Measurements from ENCODE around the gene PPP4R3B. TPM values are rescaled to one million over a fixed set of nuclear protein-coding genes. Genes with fewer than 3 reads are reported as not detected.

The PPP4R3B gene
- total and polyA plus RNA-seq, 3 experiments from 2014 or later, result 83.0 to 94.0 (median 87.4) TPM

DNA sequence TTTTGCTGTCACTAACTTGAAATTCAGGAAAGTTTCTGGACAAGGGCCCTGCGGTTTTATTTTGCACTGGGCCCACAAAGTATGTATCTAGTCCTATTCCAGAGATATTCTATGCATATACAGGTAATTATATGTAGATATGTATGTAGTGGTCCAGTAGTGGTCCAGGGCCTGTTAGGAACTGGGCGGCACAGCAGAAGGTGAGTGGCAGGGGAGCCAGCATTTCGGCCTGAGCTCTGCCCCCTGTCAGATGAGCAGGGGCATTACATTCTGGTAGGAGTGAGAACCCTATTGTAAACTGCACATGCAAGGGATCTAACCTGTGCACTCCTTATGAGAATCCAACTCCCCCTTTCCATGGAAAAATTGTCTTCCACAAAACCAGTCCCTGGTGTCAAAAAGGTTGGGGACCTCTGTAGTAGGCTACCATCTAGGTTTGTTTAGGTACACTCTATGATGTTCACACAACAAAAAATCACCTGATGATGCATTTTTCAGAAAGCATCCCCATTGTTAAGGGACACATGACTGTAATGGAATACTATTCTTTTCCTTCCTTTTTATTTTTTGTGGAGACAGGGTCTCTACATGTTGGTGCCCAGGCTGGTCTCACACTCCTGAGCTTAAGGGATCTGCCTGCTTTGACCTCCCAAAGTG, 2.8 kb upstream of the PPP4R3B start:
- no peaks in the 10 kb centered on the region for H3K9me3 ChIP-seq (ENCODE audit: low read length)
- H3K27me3 Mint-ChIP-seq, result no peaks in the 10 kb centered on the region
- no peaks in the 10 kb centered on the region for H3K9me3 Mint-ChIP-seq
- no peak for DNase-seq
- peak overlapping the region in 6 of 8 donors; percentile 28 to 89 (median 78) for H3K27ac Mint-ChIP-seq
- no peak overlapping the region for H3K27ac ChIP-seq (ENCODE audit: low read depth, low read length)
- H3K4me3 ChIP-seq (ENCODE audit: low read length), result peak overlapping the region; percentile 29
- peaks cover 62% of the 10 kb centered on the region for H3K4me1 ChIP-seq (ENCODE audit: insufficient read depth, low read length)
- no peaks in the 10 kb centered on the region for H3K36me3 ChIP-seq (ENCODE audit: insufficient read depth, low read length)
- peak overlapping the region in 2 of 7 donors; percentile 64 to 87 for H3K4me3 Mint-ChIP-seq
- H3K4me1 Mint-ChIP-seq, result peaks cover 20 to 45% (median 39%) of the 10 kb centered on the region in 3 donors
- CTCF ChIA-PET, result no interaction called here
- no peaks in the 10 kb centered on the region for H3K27me3 ChIP-seq (ENCODE audit: insufficient read depth, low read length, poor library complexity, severe bottlenecking)
- H3K36me3 Mint-ChIP-seq, result peaks cover 0 to 23% (median 9%) of the 10 kb centered on the region in 3 donors
- POLR2A ChIA-PET, result no interaction called here

DNA sequence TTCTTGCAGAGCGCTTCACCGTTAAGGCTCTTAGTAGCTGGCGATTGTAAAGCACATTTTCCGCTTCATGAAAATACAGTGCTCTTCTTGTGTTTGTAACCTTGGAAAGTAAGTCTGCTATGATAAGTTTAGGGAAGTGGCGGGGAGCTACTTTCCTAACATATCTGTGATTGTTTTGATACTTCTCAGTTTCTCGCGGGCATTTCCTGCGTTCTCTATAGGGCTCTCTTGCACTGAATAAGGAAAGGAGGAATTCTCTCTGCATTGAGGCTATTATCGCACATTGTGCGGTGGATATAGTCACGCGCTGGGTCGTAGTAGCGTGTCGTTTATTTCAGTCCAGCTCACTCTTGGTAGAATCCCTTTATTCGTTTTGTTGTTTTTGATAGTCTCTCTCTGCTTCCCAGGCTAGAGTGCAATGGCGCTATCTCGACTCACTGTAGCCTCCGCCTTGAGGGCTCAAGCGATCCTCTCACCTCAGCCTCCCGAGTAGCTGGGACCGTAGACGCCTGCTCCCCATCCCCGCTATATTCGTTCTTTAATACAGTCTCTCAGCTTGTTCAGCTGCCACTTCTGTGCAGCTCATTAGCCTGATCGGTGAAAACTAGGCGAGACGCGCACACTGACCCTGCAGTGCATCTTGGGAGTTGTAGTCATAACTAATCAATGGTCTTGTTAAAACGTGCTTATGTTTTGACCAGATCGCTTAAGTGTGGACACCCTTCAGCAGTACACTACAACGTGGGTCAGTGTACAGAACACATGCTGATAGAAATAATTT, 1.0 kb upstream of the PPP4R3B start:
- no peaks in the 10 kb centered on the region for H3K9me3 Mint-ChIP-seq
- POLR2A ChIA-PET, result interaction anchor here (0.5 to 2.6 kb wide), 9 partner anchors 15 to 1625 kb away, joined by 3 to 41 read pairs (median 4); partner anchors contain the start of genes ACYP2, CCDC88A, CFAP36 and CLHC1
- H3K27ac ChIP-seq (ENCODE audit: low read depth, low read length), result peak overlapping the region; percentile 99
- H3K27me3 ChIP-seq (ENCODE audit: insufficient read depth, low read length, poor library complexity, severe bottlenecking), result no peaks in the 10 kb centered on the region
- peaks cover 74% of the 10 kb centered on the region for H3K4me1 ChIP-seq (ENCODE audit: insufficient read depth, low read length)
- no peak overlapping the region for H3K4me3 Mint-ChIP-seq
- CTCF ChIA-PET, result interaction anchor here (0.7 to 1.8 kb wide), 4 partner anchors 17 to 395 kb away, joined by 3 to 10 read pairs (median 3); partner anchors contain the start of gene CFAP36
- peaks cover 0 to 37% (median 11%) of the 10 kb centered on the region in 3 donors for H3K36me3 Mint-ChIP-seq
- peaks cover 29 to 46% (median 38%) of the 10 kb centered on the region in 3 donors for H3K4me1 Mint-ChIP-seq
- peak; percentile 29 to 65 (median 36) for DNase-seq
- no peaks in the 10 kb centered on the region for H3K27me3 Mint-ChIP-seq
- peak overlapping the region; percentile 96 for H3K4me3 ChIP-seq (ENCODE audit: low read length)
- no peaks in the 10 kb centered on the region for H3K36me3 ChIP-seq (ENCODE audit: insufficient read depth, low read length)
- no peaks in the 10 kb centered on the region for H3K9me3 ChIP-seq (ENCODE audit: low read length)
- H3K27ac Mint-ChIP-seq, result no peak overlapping the region

DNA sequence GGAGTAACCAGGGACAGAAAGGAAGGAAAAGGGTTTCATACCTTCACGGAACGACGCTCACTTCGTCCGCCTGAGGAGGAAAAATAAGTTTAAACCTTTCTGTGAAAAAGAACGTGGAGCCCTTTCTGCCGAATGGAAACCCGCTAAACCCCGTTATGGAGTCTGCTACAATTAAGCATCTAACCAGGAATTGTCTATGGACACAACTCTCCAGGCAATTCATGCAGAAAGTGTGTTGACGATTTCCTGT, 528 bp upstream of the PPP4R3B start:
- H3K4me3 ChIP-seq (ENCODE audit: low read length), result peak overlapping the region; percentile 96
- CTCF ChIA-PET, result interaction anchor here (0.7 to 1.8 kb wide), 4 partner anchors 17 to 395 kb away, joined by 3 to 10 read pairs (median 3); partner anchors contain the start of gene CFAP36
- H3K4me1 ChIP-seq (ENCODE audit: insufficient read depth, low read length), result peaks cover 69% of the 10 kb centered on the region
- H3K36me3 ChIP-seq (ENCODE audit: insufficient read depth, low read length), result no peaks in the 10 kb centered on the region
- peak overlapping the region; percentile 99 for H3K27ac ChIP-seq (ENCODE audit: low read depth, low read length)
- H3K4me3 Mint-ChIP-seq, result no peak overlapping the region
- H3K36me3 Mint-ChIP-seq, result peaks cover 3 to 41% (median 11%) of the 10 kb centered on the region in 3 donors
- no peak for DNase-seq
- no peaks in the 10 kb centered on the region for H3K27me3 Mint-ChIP-seq
- no peaks in the 10 kb centered on the region for H3K9me3 Mint-ChIP-seq
- POLR2A ChIA-PET, result interaction anchor here (0.5 to 2.6 kb wide), 9 partner anchors 14 to 1624 kb away, joined by 3 to 41 read pairs (median 4); partner anchors contain the start of genes ACYP2, CCDC88A, CFAP36 and CLHC1
- peaks cover 34 to 46% (median 36%) of the 10 kb centered on the region in 3 donors for H3K4me1 Mint-ChIP-seq
- H3K27me3 ChIP-seq (ENCODE audit: insufficient read depth, low read length, poor library complexity, severe bottlenecking), result no peaks in the 10 kb centered on the region
- H3K27ac Mint-ChIP-seq, result no peak overlapping the region
- no peaks in the 10 kb centered on the region for H3K9me3 ChIP-seq (ENCODE audit: low read length)

DNA sequence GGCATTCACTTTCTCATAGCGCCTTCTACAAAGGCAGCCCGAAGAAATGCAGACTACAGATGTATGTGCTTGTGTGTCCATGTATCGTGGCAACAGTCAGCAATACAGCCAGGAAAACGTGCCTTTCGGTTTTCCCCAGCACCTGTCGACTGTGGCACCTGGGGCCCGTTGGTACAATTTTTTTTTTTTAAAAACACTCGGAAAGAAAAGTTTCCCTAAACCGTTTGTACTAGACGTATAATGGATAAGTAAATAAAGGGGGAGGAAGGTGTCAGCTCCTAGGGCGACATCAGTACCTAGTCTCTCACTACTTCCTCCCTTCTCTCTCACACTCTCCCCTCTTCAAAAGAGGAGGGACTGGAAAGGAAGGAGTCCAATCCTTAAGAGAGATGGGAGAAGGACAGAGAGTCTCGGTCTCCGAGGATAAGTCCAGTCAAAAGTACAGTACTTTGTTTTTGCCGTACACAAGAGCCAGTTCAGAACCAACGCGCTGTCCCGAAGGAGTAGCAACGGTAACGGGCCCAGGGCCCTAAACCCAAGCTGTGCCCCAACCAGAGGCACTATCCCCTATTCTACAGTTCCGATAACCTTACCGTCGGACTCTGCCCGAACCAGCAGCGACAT, 759 bp downstream of the PPP4R3B start:
- Histone ChIP-seq H3K27me3 (ENCODE audit: insufficient read depth, low read length, poor library complexity, severe bottlenecking) (no peaks in the 10 kb centered on the region), H3K36me3 (ENCODE audit: insufficient read depth, low read length) (peaks cover 4% of the 10 kb centered on the region), H3K27ac (ENCODE audit: low read depth, low read length) (peak overlapping the region; percentile 99), H3K9me3 (ENCODE audit: low read length) (no peaks in the 10 kb centered on the region), H3K4me1 (ENCODE audit: insufficient read depth, low read length) (peaks cover 57% of the 10 kb centered on the region), H3K4me3 (ENCODE audit: low read length) (peak overlapping the region; percentile 97)
- POLR2A ChIA-PET, result interaction anchor here (0.6 to 2.6 kb wide), 5 partner anchors 67 to 394 kb away, joined by 3 to 41 read pairs (median 5); partner anchors contain the start of genes CFAP36, CLHC1 and RPS27A
- Mint-ChIP-seq H3K27ac (no peak overlapping the region), H3K36me3 (peaks cover 4 to 46% (median 7%) of the 10 kb centered on the region in 3 donors), H3K4me1 (peaks cover 25 to 39% (median 38%) of the 10 kb centered on the region in 3 donors), H3K27me3 (no peaks in the 10 kb centered on the region), H3K9me3 (no peaks in the 10 kb centered on the region), H3K4me3 (no peak overlapping the region)
- peak; percentile 19 to 70 (median 53) for DNase-seq
- CTCF ChIA-PET, result interaction anchor here (0.7 kb wide), 1 partner anchor 12 kb away, joined by 3 read pairs; no protein-coding TSS in a partner anchor

- CTCF ChIA-PET, result no interaction called here
- peaks cover 4 to 60% (median 5%) of the 10 kb centered on the region in 3 donors for H3K36me3 Mint-ChIP-seq
- H3K27me3 Mint-ChIP-seq, result no peaks in the 10 kb centered on the region
- H3K4me3 Mint-ChIP-seq, result peak overlapping the region in 1 of 7 donors; percentile 36
- no peak overlapping the region for H3K27ac ChIP-seq (ENCODE audit: low read depth, low read length)
- peaks cover 15% of the 10 kb centered on the region for H3K36me3 ChIP-seq (ENCODE audit: insufficient read depth, low read length)
- no peaks in the 10 kb centered on the region for H3K9me3 Mint-ChIP-seq
- no peak for DNase-seq
- no peaks in the 10 kb centered on the region for H3K27me3 ChIP-seq (ENCODE audit: insufficient read depth, low read length, poor library complexity, severe bottlenecking)
- POLR2A ChIA-PET, result no interaction called here
- no peaks in the 10 kb centered on the region for H3K9me3 ChIP-seq (ENCODE audit: low read length)
- H3K27ac Mint-ChIP-seq, result peak overlapping the region in 2 of 8 donors; percentile 47 to 49
- no peak overlapping the region for H3K4me3 ChIP-seq (ENCODE audit: low read length)
- peaks cover 63% of the 10 kb centered on the region for H3K4me1 ChIP-seq (ENCODE audit: insufficient read depth, low read length)
- peaks cover 62 to 83% (median 82%) of the 10 kb centered on the region in 3 donors for H3K4me1 Mint-ChIP-seq
These were observed 5.4 kb downstream of the PPP4R3B start for GRCh38 chr2:55611997-55612396.

- no peaks in the 10 kb centered on the region for H3K9me3 ChIP-seq (ENCODE audit: low read length)
- H3K36me3 ChIP-seq (ENCODE audit: insufficient read depth, low read length), result peaks cover 15% of the 10 kb centered on the region
- H3K9me3 Mint-ChIP-seq, result no peaks in the 10 kb centered on the region
- H3K27me3 ChIP-seq (ENCODE audit: insufficient read depth, low read length, poor library complexity, severe bottlenecking), result no peaks in the 10 kb centered on the region
- peak overlapping the region; percentile 49 to 89 (median 60) for H3K27ac Mint-ChIP-seq
- no peaks in the 10 kb centered on the region for H3K27me3 Mint-ChIP-seq
- POLR2A ChIA-PET, result no interaction called here
- H3K36me3 Mint-ChIP-seq, result peaks cover 4 to 64% (median 5%) of the 10 kb centered on the region in 3 donors
- no peak overlapping the region for H3K4me3 ChIP-seq (ENCODE audit: low read length)
- no peak for DNase-seq
- no peak overlapping the region for H3K27ac ChIP-seq (ENCODE audit: low read depth, low read length)
- peaks cover 65% of the 10 kb centered on the region for H3K4me1 ChIP-seq (ENCODE audit: insufficient read depth, low read length)
- peak overlapping the region in 2 of 7 donors; percentile 9 to 36 for H3K4me3 Mint-ChIP-seq
- peaks cover 63 to 85% (median 83%) of the 10 kb centered on the region in 3 donors for H3K4me1 Mint-ChIP-seq
- CTCF ChIA-PET, result no interaction called here
These were observed 6.3 kb downstream of the PPP4R3B start for GRCh38 chr2:55610954-55611743.

GRCh38 chr2:55609938-55610578, 7.4 kb downstream of the PPP4R3B start:
- POLR2A ChIA-PET, result interaction anchor here (0.9 kb wide), 1 partner anchor 90 kb away, joined by 5 read pairs; the partner anchor contains the start of gene CFAP36
- Histone ChIP-seq H3K36me3 (ENCODE audit: insufficient read depth, low read length) (peaks cover 15% of the 10 kb centered on the region), H3K4me1 (ENCODE audit: insufficient read depth, low read length) (peaks cover 59% of the 10 kb centered on the region), H3K27me3 (ENCODE audit: insufficient read depth, low read length, poor library complexity, severe bottlenecking) (no peaks in the 10 kb centered on the region), H3K27ac (ENCODE audit: low read depth, low read length) (no peak overlapping the region), H3K9me3 (ENCODE audit: low read length) (no peaks in the 10 kb centered on the region), H3K4me3 (ENCODE audit: low read length) (no peak overlapping the region)
- no peak for DNase-seq
- Mint-ChIP-seq H3K9me3 (no peaks in the 10 kb centered on the region), H3K36me3 (peaks cover 4 to 59% (median 5%) of the 10 kb centered on the region in 3 donors), H3K27me3 (no peaks in the 10 kb centered on the region), H3K4me3 (no peak overlapping the region), H3K4me1 (peaks cover 59 to 83% (median 80%) of the 10 kb centered on the region in 3 donors), H3K27ac (peak overlapping the region in 6 of 8 donors; percentile 29 to 89 (median 54))
- CTCF ChIA-PET, result no interaction called here
